SU-DHL-6 (cell line): Measurements from ENCODE around the gene CCDC86.

Experiments
- H2AFZ ChIP-seq: fragments of 200-600 bp; sonication (generic); 2 replicates; pipeline ENCODE4 v1.6.1; 2014; ENCODE audit warnings: low read depth, mild to moderate bottlenecking, moderate library complexity, mixed read lengths, antibody characterized with exemption, low read length; ENCODE audit not compliant: severe bottlenecking
- H3F3A ChIP-seq: fragments of 200-600 bp; shearing (Covaris generic); 2 replicates; pipeline ENCODE4 v1.6.0; 2016; ENCODE audit warnings: antibody characterized with exemption, mild to moderate bottlenecking; ENCODE audit not compliant: insufficient read depth
- H3K27ac ChIP-seq: fragments of 200-600 bp; sonication (generic); 2 replicates; pipeline ENCODE4 v1.5.1; 2016; ENCODE audit warnings: low read depth, mild to moderate bottlenecking, low read length, moderate library complexity, mixed read lengths
- H3K27me3 ChIP-seq: fragments of 200-600 bp; sonication (generic), shearing (Covaris generic); 2 replicates; pipeline ENCODE4 v1.6.0; 2014; ENCODE audit warnings: mild to moderate bottlenecking, low read length
- H3K36me3 ChIP-seq: fragments of 200-600 bp; sonication (generic); 2 replicates; pipeline ENCODE4 v1.6.1; 2014; ENCODE audit warnings: mild to moderate bottlenecking, low read length, mixed read lengths
- H3K4me2 ChIP-seq: fragments of 300-600, 200-600 bp; shearing (Covaris generic), sonication (generic); 2 replicates; pipeline ENCODE4 v1.6.0; 2014; ENCODE audit warnings: low read length, low read depth, mild to moderate bottlenecking; ENCODE audit not compliant: poor library complexity, severe bottlenecking
- H3K4me3 ChIP-seq: fragments of 200-600 bp; sonication (generic); 2 replicates; pipeline ENCODE4 v1.5.1; 2014; ENCODE audit warnings: antibody characterized with exemption, low read length, mild to moderate bottlenecking, mixed read lengths; ENCODE audit not compliant: insufficient read depth, poor library complexity, severe bottlenecking
- H3K79me2 ChIP-seq: fragments of 200-600 bp; sonication (generic); 2 replicates; pipeline ENCODE4 v1.6.1; 2014; ENCODE audit warnings: mild to moderate bottlenecking, low read length, moderate library complexity; ENCODE audit not compliant: insufficient read depth
- H3K9ac ChIP-seq: fragments of 200-600 bp; sonication (generic); 2 replicates; pipeline ENCODE4 v1.7.0; 2014; ENCODE audit warnings: mild to moderate bottlenecking, low read length
- H3K9me2 ChIP-seq: fragments of 200-600 bp; sonication (generic); replicated peaks from 2 replicates; pipeline ENCODE4 v1.6.1; 2014; ENCODE audit warnings: low read length; ENCODE audit not compliant: insufficient read depth
- H3K9me3 ChIP-seq: fragments of 200-600 bp; sonication (generic); 2 replicates; pipeline ENCODE4 v1.6.1; 2014; ENCODE audit warnings: low read length, mixed read lengths; ENCODE audit not compliant: insufficient read depth
- H4K20me1 ChIP-seq: fragments of 200-600 bp; sonication (generic); 2 replicates; pipeline ENCODE4 v1.6.1; 2014; ENCODE audit warnings: low read depth, mild to moderate bottlenecking, antibody characterized with exemption, low read length, moderate library complexity, mixed read lengths
- EZH2phosphoT487 ChIP-seq: fragments of 200-600 bp; sonication (generic), shearing (Covaris generic); conservative IDR thresholded peaks from 2 replicates; pipeline ENCODE4 v1.6.1; 2018; ENCODE audit warnings: mild to moderate bottlenecking, antibody characterized with exemption, low read length, moderate library complexity, mixed read lengths
- TF ChIP-seq, protein P1 (sequence below): fragments of 200-600 bp; sonication (generic); IDR thresholded peaks from one replicate; pipeline ENCODE4 v1.5.1; 2017; ENCODE audit warnings: antibody characterized with exemption, mild to moderate bottlenecking, low read length, moderate library complexity; ENCODE audit not compliant: insufficient read depth, poor library complexity, severe bottlenecking

The CCDC86 gene

DNA sequence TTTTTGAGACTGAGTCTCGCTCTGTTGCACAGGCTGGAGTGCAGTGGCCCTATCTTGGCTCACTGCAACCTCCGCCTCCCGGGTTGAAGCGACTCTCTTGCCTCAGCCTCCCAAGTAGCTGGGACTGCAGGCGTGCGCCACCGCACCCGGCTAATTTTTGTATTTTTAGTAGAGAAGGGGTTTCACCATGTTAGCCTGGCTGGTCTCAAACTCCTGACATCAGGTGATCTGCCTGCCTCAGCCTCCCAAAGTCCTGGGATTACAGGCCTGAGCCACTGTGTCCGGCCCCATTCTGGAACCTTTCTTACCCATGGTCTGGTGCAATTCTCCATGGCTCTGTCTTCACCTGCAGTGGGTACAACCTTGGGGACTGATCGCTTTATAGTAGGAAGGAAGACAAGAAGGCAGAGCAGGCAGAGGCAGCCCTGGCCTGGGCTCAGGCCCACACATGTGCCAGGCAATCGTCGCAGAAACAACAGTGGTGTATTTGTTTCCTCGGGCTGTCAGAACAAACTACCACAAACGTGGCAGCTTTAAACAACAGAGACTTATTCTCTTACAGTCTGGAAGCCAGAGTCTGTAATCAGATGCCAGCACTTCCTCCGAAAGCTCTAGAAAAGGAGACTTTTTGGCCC is 17.8 kb downstream of the CCDC86 start:
- no peak overlapping the region for H3K9ac ChIP-seq
- no peaks in the 10 kb centered on the region for H3F3A ChIP-seq
- H3K27me3 ChIP-seq, result no peaks in the 10 kb centered on the region
- no peaks in the 10 kb centered on the region for H4K20me1 ChIP-seq
- no peak for TF ChIP-seq EZH2phosphoT487
- TF ChIP-seq, protein P1, sequence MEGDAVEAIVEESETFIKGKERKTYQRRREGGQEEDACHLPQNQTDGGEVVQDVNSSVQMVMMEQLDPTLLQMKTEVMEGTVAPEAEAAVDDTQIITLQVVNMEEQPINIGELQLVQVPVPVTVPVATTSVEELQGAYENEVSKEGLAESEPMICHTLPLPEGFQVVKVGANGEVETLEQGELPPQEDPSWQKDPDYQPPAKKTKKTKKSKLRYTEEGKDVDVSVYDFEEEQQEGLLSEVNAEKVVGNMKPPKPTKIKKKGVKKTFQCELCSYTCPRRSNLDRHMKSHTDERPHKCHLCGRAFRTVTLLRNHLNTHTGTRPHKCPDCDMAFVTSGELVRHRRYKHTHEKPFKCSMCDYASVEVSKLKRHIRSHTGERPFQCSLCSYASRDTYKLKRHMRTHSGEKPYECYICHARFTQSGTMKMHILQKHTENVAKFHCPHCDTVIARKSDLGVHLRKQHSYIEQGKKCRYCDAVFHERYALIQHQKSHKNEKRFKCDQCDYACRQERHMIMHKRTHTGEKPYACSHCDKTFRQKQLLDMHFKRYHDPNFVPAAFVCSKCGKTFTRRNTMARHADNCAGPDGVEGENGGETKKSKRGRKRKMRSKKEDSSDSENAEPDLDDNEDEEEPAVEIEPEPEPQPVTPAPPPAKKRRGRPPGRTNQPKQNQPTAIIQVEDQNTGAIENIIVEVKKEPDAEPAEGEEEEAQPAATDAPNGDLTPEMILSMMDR, result no peak
- no peaks in the 10 kb centered on the region for H3K9me3 ChIP-seq
- H2AFZ ChIP-seq, result no peak overlapping the region
- no peak overlapping the region for H3K27ac ChIP-seq
- no peak overlapping the region for H3K4me2 ChIP-seq
- no peak overlapping the region for H3K4me3 ChIP-seq
- H3K36me3 ChIP-seq, result no peaks in the 10 kb centered on the region
- H3K79me2 ChIP-seq, result no peaks in the 10 kb centered on the region
- H3K9me2 ChIP-seq, result no peaks in the 10 kb centered on the region

DNA sequence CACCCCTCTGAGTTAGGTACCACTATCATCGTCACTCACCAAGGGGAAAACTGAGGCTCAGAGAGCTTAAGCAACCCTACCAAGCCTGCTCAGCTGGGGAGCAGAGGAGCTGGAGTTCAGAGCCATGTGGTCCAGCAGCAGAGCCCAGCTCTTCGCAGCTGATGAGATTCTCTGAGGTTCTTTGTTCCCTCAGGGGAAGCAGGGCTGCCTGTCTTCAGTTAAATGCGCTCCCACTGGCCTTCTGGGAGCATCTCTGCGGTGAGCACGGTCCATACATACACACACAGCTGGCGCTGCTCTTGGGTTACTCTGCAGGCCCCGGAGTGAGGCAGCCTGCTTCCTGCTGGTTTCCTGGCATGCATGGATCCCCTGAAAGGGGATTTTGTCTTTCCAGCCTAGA is 19.0 kb downstream of the CCDC86 start:
- Histone ChIP-seq H3K27me3 (no peaks in the 10 kb centered on the region), H3K9ac (no peak overlapping the region), H3K9me3 (no peaks in the 10 kb centered on the region), H3K4me2 (no peak overlapping the region), H3K4me3 (no peak overlapping the region), H3K9me2 (no peaks in the 10 kb centered on the region), H3K36me3 (no peaks in the 10 kb centered on the region), H3F3A (no peaks in the 10 kb centered on the region), H4K20me1 (no peaks in the 10 kb centered on the region), H3K27ac (no peak overlapping the region), H3K79me2 (no peaks in the 10 kb centered on the region), H2AFZ (no peak overlapping the region)
- TF ChIP-seq, protein P1, result no peak
- no peak for TF ChIP-seq EZH2phosphoT487

DNA sequence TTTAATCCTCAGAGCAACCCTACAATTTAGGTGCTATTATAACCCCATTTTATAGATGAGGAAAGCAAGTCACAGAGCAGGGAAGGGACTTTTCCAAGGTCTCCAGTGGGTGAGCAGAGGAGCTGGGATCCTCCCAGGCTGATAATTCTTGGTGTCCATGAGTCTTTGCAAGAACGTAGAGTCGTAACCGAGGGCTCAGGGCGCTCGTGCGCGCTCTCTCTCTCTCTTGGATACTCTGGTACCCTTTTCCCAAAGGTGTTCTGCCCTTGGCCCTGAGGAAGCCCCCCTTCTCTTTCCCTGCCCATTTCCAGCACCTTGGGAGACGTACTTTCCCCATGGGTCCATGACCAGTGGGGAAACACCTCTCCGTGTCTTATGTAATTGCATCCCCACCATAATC is 20.3 kb downstream of the CCDC86 start:
- Histone ChIP-seq H2AFZ (no peak overlapping the region), H4K20me1 (no peaks in the 10 kb centered on the region), H3F3A (no peaks in the 10 kb centered on the region), H3K9ac (no peak overlapping the region), H3K9me2 (no peaks in the 10 kb centered on the region), H3K27ac (no peak overlapping the region), H3K9me3 (no peaks in the 10 kb centered on the region), H3K79me2 (no peaks in the 10 kb centered on the region), H3K4me3 (no peak overlapping the region), H3K27me3 (no peaks in the 10 kb centered on the region), H3K36me3 (no peaks in the 10 kb centered on the region), H3K4me2 (no peak overlapping the region)
- TF ChIP-seq, protein P1, result no peak
- TF ChIP-seq EZH2phosphoT487, result no peak
